Measurements from ENCODE around the gene RPL13A. TPM values are rescaled to one million over a fixed set of nuclear protein-coding genes. Genes with fewer than 3 reads are reported as not detected.

RPL13A gene
- total RNA-seq, 1 experiment from 2014 or later, result 2,726 TPM

- Mint-ChIP-seq H3K27me3 (ENCODE audit: insufficient read depth, unreplicated experiment) (no peaks in the 10 kb centered on the region), H3K36me3 (ENCODE audit: insufficient read depth, unreplicated experiment) (peaks cover 49% of the 10 kb centered on the region), H3K4me3 (ENCODE audit: unreplicated experiment) (peak overlapping the region; percentile 98), H3K4me1 (ENCODE audit: low read depth, unreplicated experiment) (peaks cover 10% of the 10 kb centered on the region), H3K9me3 (ENCODE audit: unreplicated experiment) (no peaks in the 10 kb centered on the region), H3K27ac (ENCODE audit: unreplicated experiment) (peak overlapping the region; percentile 100)
- CTCF ChIA-PET, result interaction anchor here (1.0 to 1.3 kb wide), 9 partner anchors 18 to 460 kb away, joined by 3 to 7 read pairs (median 3); partner anchors contain the start of genes GYS1 and RUVBL2
- H3K27me3 ChIP-seq (replicated peaks; ENCODE audit: control insufficient read depth, insufficient read depth, low read length), result no peaks in the 10 kb centered on the region
- TF ChIP-seq CTCF (IDR thresholded peaks at IDR 0.05; ENCODE audit: insufficient read depth in 1 of 2, low read depth in 1 of 2, low read length in 1 of 2, severe bottlenecking in 1 of 2, unreplicated experiment in 1 of 2), result no peak
- peak overlapping the region; percentile 61 for H3K4me3 ChIP-seq (ENCODE audit: low read depth, low read length)
- BruUV-seq (replicated peaks), result TSS peak; percentile 90
- POLR2A ChIA-PET, result interaction anchor here (0.6 to 1.0 kb wide), 13 partner anchors 9 to 188 kb away, joined by 3 to 14 read pairs (median 5); partner anchors contain the start of genes PRRG2, RPS11, RRAS and SCAF1
- intact Hi-C loops (cut with micrococcal nuclease; ENCODE audit: unreplicated experiment), result loop anchor here (1.0 kb wide), 2 partner anchors 34 to 43 kb away; partner anchors contain the start of genes RPL13A and RPS11
- peaks cover 5% of the 10 kb centered on the region for H3K36me3 ChIP-seq (ENCODE audit: control insufficient read depth, insufficient read depth, low read length)
- no peaks in the 10 kb centered on the region for H3K9me3 ChIP-seq
- peaks cover 6% of the 10 kb centered on the region; the same call in 1 of the 2 replicates for H3K4me1 ChIP-seq
- DNase-seq, result no peak
These were observed 33.6 kb upstream of the RPL13A start for GRCh38 chr19:49453757-49454240.

- DNase-seq, result no peak
- no peak overlapping the region for H3K27ac Mint-ChIP-seq (ENCODE audit: unreplicated experiment)
- Histone ChIP-seq H3K9me3 (no peaks in the 10 kb centered on the region), H3K4me1 (peaks cover 6% of the 10 kb centered on the region; the same call in 1 of the 2 replicates), H3K4me3 (ENCODE audit: low read depth, low read length) (no peak overlapping the region), H3K27me3 (replicated peaks; ENCODE audit: control insufficient read depth, insufficient read depth, low read length) (no peaks in the 10 kb centered on the region), H3K36me3 (ENCODE audit: control insufficient read depth, insufficient read depth, low read length) (no peaks in the 10 kb centered on the region; the same call in none of the 2 replicates)
- H3K4me3 Mint-ChIP-seq (ENCODE audit: unreplicated experiment), result peak overlapping the region; percentile 27
- no peaks in the 10 kb centered on the region for H3K27me3 Mint-ChIP-seq (ENCODE audit: insufficient read depth, unreplicated experiment)
- BruUV-seq (replicated peaks), result no TSS peak
- H3K36me3 Mint-ChIP-seq (ENCODE audit: insufficient read depth, unreplicated experiment), result peaks cover 36% of the 10 kb centered on the region
- H3K9me3 Mint-ChIP-seq (ENCODE audit: unreplicated experiment), result no peaks in the 10 kb centered on the region
- POLR2A ChIA-PET, result no interaction called here
- TF ChIP-seq CTCF (IDR thresholded peaks at IDR 0.05; ENCODE audit: insufficient read depth in 1 of 2, low read depth in 1 of 2, low read length in 1 of 2, severe bottlenecking in 1 of 2, unreplicated experiment in 1 of 2), result no peak
- CTCF ChIA-PET, result no interaction called here
- intact Hi-C loops (cut with micrococcal nuclease; ENCODE audit: unreplicated experiment), result no loop called here
- H3K4me1 Mint-ChIP-seq (ENCODE audit: low read depth, unreplicated experiment), result peaks cover 1% of the 10 kb centered on the region
These were observed 31.6 kb upstream of the RPL13A start for GRCh38 chr19:49455773-49456172.

GRCh38 chr19:49456326-49456725 lies 31.1 kb upstream of the RPL13A start:
- H3K36me3 ChIP-seq (ENCODE audit: control insufficient read depth, insufficient read depth, low read length), result no peaks in the 10 kb centered on the region; the same call in none of the 2 replicates
- no peaks in the 10 kb centered on the region for H3K4me1 Mint-ChIP-seq (ENCODE audit: low read depth, unreplicated experiment)
- H3K4me3 ChIP-seq (ENCODE audit: low read depth, low read length), result no peak overlapping the region
- H3K36me3 Mint-ChIP-seq (ENCODE audit: insufficient read depth, unreplicated experiment), result peaks cover 31% of the 10 kb centered on the region
- no peaks in the 10 kb centered on the region for H3K27me3 ChIP-seq (replicated peaks; ENCODE audit: control insufficient read depth, insufficient read depth, low read length)
- H3K9me3 Mint-ChIP-seq (ENCODE audit: unreplicated experiment), result no peaks in the 10 kb centered on the region
- no peaks in the 10 kb centered on the region for H3K27me3 Mint-ChIP-seq (ENCODE audit: insufficient read depth, unreplicated experiment)
- peaks cover 6% of the 10 kb centered on the region; the same call in 1 of the 2 replicates for H3K4me1 ChIP-seq
- peak overlapping the region; percentile 27 for H3K4me3 Mint-ChIP-seq (ENCODE audit: unreplicated experiment)
- no peak overlapping the region for H3K27ac Mint-ChIP-seq (ENCODE audit: unreplicated experiment)
- no peaks in the 10 kb centered on the region for H3K9me3 ChIP-seq
- no peak for DNase-seq
- TF ChIP-seq CTCF (IDR thresholded peaks at IDR 0.05; ENCODE audit: insufficient read depth in 1 of 2, low read depth in 1 of 2, low read length in 1 of 2, severe bottlenecking in 1 of 2, unreplicated experiment in 1 of 2), result no peak
- intact Hi-C loops (cut with micrococcal nuclease; ENCODE audit: unreplicated experiment), result no loop called here
- ChIA-PET POLR2A (interaction anchor here (0.6 kb wide), 1 partner anchor 40 kb away, joined by 5 read pairs; the partner anchor contains the start of gene RPS11), CTCF (no interaction called here)
- no TSS peak for BruUV-seq (replicated peaks)

All from Caco-2 (cell line).